ENCODE measurements around the gene SMYD3.
"Not testable (repeated sequence)": the region's sequence is repeated elsewhere in the genome, so short reads cannot be mapped to it uniquely, and the experiment has no call there.

Gene SMYD3

GRCh38 chr1:245715291-245715701 is 791.8 kb downstream of the SMYD3 start:
- DNase-seq (ENCODE audit: low read depth), result no peak

- not testable (repeated sequence) for DNase-seq (ENCODE audit: low read depth)
Measured at GRCh38 chr1:245714027-245714426, 793.1 kb downstream of the SMYD3 start.

- DNase-seq (ENCODE audit: low read depth), result no peak
Measured at GRCh38 chr1:245710961-245711903, 795.8 kb downstream of the SMYD3 start.

- no peak for DNase-seq (ENCODE audit: low read depth)
Measured at GRCh38 chr1:245707941-245708340, 799.1 kb downstream of the SMYD3 start.

GRCh38 chr1:245704765-245705164 is 802.3 kb downstream of the SMYD3 start:
- DNase-seq (ENCODE audit: low read depth), result no peak

- no peak for DNase-seq (ENCODE audit: low read depth)
Measured at GRCh38 chr1:245704341-245704740, 802.7 kb downstream of the SMYD3 start.

GRCh38 chr1:245702346-245702745 is 804.7 kb downstream of the SMYD3 start:
- DNase-seq (ENCODE audit: low read depth), result no peak

GRCh38 chr1:245701631-245702030 is 805.4 kb downstream of the SMYD3 start:
- DNase-seq (ENCODE audit: low read depth), result no peak

GRCh38 chr1:245700631-245701030 is 806.4 kb downstream of the SMYD3 start:
- DNase-seq (ENCODE audit: low read depth), result no peak

All from GM04503 (cell line).